NCI-H2196 (cell line): ENCODE data around the gene ZBTB46.
"Not testable (repeated sequence)": the region's sequence is repeated elsewhere in the genome, so short reads cannot be mapped to it uniquely, and the experiment has no call there.

Source experiments
- DNase-seq: peaks from one replicate; lab custom pipeline; 2025; ENCODE audit not compliant: unreplicated experiment; lab: John Stamatoyannopoulos, UW

The ZBTB46 gene, protein sequence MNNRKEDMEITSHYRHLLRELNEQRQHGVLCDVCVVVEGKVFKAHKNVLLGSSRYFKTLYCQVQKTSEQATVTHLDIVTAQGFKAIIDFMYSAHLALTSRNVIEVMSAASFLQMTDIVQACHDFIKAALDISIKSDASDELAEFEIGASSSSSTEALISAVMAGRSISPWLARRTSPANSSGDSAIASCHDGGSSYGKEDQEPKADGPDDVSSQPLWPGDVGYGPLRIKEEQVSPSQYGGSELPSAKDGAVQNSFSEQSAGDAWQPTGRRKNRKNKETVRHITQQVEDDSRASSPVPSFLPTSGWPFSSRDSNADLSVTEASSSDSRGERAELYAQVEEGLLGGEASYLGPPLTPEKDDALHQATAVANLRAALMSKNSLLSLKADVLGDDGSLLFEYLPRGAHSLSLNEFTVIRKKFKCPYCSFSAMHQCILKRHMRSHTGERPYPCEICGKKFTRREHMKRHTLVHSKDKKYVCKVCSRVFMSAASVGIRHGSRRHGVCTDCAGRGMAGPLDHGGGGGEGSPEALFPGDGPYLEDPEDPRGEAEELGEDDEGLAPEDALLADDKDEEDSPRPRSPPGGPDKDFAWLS

GRCh38 chr20:63830841-63831588, at the start of gene ZBTB46:
TSS of gene ZBTB46 (minus strand) at chr20:63831264. CDS start at chr20:63790757, 40,507 bp downstream.
- DNase-seq: peak; percentile 73

DNA sequence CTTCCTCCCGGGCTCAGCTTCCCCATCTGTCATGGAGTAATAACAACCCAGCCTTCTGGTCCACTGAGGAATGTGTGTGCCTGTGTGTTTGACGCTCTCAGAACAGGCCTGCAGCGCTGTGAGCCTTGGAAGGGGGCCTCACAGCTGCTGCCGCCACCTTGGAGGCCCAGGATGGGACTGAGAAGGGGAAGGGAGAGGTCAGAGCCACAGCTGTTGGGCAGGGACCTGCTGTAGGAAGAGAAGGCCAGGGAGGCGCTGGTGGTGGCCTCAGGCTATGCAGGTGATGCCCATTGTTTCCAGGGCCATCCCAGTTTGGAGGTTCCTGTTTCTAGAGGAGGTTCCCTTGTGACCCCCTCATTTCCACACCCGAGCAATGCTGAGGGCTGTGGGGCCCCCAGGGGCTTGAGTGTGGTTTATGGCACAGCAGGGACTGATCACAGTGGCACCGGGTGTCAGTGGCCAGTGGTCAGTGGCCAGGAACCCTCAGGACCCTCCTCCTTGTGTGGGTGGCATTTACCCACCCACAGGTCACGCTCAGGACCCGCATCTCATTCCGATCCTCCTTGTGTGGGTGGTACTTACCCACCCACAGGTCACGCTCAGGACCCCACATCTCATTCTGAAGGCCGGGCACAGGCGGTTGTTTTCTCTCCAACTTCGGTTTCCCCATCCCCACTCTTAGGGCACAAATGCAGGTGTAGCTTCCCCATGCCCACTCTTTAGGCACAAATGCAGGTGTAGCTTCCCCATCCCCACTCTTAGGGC, 48.0 kb upstream of the ZBTB46 start:
- no peak for DNase-seq

- no peak for DNase-seq
Observed at GRCh38 chr20:63877755-63878470, 46.8 kb upstream of the ZBTB46 start.

DNA sequence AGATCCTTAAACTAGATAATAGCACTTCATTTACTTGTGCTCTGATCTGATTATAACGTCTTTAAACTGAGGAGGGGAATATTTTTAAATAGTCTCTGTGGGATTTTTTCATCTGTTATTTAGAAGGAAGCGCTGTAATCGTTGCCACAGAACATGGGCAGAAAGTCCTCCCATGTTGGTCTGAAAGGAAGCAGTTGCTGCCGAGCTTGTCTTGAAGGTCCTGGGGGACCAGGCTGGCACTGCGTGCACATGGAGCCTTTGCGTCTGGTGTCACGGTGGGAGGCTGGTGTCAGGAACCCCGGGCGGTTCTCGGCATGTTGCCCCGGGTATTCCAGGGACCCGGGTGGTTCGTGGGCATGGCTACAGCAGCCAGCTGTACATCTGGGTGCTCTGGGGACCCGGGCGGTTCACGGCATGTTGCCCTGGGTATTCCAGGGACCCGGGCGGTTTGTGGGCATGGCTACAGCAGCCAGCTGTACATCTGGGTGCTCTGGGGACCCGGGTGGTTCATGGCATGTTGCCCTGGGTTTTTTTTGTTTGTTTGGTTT, 45.5 kb upstream of the ZBTB46 start:
- DNase-seq: no peak

DNA sequence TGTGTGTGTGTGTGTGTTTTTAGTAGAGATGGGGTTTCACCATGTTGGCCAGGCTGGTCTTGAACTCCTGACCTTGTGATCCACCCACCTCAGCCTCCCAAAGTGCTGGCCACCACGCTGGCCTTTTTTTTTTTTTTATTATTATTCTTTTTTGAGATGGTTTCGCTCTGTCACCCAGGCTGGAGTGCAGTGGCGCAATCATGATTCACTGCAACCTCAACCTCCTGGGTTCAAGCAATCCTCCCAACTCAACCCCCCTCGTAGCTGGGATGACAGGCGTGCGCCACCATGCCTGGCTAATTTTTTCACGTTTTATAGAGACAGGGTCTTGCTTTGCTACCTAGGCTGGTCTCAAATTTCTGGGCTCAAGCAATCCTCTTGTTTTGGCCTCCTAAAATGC, 43.2 kb upstream of the ZBTB46 start:
- DNase-seq: not testable (repeated sequence)

- no peak for DNase-seq
Observed at GRCh38 chr20:63873477-63873971, 42.5 kb upstream of the ZBTB46 start.

DNA sequence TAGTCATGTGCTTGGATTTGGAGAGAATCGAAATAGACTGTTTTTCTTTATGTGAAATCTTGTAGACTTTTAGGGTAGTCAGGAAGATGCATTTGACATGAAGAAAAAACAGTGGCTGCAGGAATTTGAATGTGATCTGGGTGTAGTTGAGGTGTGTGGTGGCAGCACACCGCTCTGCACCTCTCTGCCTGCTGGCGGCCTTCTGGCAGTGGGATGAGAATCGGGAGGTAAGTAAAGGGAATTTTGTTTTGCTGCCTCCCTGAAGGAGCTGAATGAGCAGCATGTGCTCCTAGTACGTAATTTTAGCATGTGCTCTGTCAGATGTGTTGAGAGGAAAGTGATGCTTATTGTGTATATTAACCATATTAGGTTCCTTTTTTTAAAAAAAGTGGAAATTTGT, 37.2 kb upstream of the ZBTB46 start:
- no peak for DNase-seq

- DNase-seq: not testable (repeated sequence)
Observed at GRCh38 chr20:63867042-63867441, 36.0 kb upstream of the ZBTB46 start.

DNA sequence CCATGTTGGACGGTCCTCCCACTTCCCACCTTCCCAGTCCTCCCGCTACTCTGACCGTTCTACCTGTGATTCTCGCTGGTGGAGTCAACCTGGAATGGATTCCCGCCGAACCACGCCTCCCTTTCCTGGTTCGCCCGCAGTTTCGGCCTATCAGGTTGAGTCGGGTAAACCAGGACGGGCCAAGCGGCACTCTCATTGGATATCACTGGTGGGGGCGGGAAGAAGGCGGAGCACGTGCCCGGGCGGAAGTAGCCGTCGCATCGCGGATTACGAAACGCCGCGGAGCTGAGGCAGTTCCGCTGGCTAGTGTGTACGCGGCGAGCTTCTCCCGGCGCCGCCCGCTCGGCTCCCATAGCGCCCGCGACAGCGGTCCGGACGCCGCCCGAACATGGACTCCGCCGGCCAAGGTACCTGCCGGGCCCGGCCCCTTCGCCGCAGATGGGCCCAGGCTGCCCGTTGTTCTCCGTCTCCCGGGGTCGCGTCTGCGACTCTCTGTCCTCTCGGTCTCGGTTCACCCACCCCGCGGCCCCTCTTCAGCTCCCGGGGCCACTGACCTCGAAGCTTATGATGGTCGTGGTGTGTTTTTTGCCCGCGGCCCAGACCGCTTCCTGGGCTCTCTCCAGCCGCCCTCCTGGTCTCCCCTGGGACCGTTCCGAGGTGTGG, 34.0 kb upstream of the ZBTB46 start, which contains the start of gene TPD52L2:
Gene TPD52L2 (plus strand): TSS at position 293 of the 663 bp plus-strand sequence. CDS start 96 bp downstream, at position 389.
- DNase-seq: peak; percentile 99

DNA sequence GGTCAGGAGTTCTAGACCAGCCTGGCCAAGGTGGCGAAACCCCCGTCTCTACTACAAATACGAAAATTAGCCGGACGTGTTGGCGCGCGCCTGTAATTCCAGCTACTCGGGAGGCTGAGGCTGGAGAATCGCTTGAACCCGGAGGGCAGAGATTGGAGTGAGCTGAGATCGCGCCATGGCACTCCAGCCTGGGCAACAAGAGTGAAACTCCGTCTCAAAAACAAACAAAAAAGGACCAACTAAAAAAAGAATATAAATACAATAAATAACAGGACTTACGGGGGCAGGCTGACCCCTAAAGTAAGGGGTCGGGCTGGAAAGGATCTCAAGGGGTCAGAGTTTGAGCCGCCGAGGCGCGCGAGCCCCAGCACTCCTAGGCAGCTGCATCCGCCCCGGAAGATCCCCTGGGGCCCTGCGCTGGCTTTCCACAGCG, 33.5 kb upstream of the ZBTB46 start:
- no peak for DNase-seq

DNA sequence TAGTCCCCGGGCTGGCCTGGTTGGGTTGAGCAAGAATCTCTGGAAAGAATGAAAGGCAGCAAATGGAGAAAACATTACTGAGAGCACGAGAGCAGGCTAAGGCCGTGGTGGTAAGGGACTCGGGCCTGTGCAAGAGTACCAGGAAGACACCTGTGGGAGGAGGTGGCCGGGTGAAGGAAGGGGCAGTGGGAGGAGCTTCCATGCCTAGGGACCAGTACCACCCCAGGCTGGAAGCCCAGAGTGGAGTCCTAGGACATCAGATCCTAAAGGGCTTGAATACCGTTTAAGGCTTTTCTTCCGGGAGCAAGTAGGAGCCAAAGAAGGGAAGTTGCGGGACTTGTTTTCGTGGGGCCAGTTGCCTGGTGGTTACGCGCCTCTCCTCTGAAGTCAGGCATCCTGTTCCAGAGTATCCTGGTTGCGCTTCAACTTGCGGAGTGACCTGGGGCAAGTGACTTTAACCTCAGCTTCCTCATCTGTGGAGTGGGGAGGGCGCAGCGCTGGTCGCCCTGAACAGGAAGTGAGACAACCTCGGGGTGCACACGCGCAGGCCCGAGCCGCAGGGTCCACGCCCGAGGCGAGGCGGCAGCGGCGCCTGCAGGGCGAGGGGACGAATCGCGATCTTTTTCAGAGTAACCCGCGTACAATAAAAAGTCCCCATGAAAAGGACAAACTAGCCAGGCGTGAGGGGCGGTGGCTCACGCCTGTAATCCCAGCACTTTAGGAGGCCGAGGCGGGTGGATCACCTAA, 32.9 kb upstream of the ZBTB46 start:
- peak; percentile 89 for DNase-seq

- DNase-seq: no peak
Observed at GRCh38 chr20:63863021-63863797, 32.1 kb upstream of the ZBTB46 start.

DNA sequence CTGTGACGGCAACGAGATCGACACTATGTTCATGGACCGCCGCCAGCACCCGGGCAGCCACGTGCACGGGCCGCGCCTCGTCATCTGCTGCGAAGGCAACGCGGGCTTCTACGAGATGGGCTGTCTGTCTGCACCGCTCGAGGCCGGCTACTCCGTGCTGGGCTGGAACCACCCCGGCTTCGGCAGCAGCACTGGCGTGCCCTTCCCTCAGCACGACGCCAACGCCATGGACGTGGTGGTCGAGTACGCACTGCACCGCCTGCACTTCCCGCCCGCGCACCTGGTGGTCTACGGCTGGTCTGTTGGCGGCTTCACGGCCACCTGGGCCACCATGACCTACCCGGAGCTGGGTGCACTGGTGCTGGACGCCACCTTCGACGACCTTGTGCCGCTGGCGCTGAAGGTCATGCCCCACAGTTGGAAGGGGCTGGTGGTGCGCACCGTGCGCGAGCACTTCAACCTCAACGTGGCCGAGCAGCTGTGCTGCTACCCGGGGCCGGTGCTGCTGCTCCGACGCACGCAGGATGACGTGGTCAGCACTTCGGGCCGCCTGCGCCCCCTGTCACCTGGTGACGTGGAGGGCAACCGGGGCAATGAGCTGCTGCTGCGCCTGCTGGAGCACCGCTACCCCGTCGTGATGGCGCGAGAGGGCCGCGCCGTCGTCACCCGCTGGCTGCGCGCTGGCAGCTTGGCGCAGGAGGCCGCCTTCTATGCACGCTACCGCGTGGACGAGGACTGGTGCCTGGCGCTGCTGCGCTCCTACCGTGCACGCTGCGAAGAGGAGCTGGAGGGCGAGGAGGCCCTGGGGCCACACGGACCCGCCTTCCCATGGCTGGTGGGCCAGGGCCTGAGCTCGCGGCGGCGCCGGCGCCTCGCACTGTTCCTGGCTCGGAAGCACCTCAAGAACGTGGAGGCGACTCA, 31.2 kb upstream of the ZBTB46 start:
- no peak for DNase-seq

GRCh38 chr20:63861365-63861934, 30.4 kb upstream of the ZBTB46 start, which contains the start of gene ABHD16B:
TSS of gene ABHD16B (plus strand) at chr20:63861498. CDS start at chr20:63861541, 43 bp downstream.
- DNase-seq: no peak

GRCh38 chr20:63860325-63861051, 29.4 kb upstream of the ZBTB46 start:
- DNase-seq: no peak
